ENCODE data around the gene COBL. TPM values are rescaled to one million over a fixed set of nuclear protein-coding genes. Genes with fewer than 3 reads are reported as not detected.

The COBL gene
- total and polyA plus RNA-seq, 2 of the 4 experiments (the other 2 are of a cell fraction): under 0.01 TPM; not detected in 1

DNA sequence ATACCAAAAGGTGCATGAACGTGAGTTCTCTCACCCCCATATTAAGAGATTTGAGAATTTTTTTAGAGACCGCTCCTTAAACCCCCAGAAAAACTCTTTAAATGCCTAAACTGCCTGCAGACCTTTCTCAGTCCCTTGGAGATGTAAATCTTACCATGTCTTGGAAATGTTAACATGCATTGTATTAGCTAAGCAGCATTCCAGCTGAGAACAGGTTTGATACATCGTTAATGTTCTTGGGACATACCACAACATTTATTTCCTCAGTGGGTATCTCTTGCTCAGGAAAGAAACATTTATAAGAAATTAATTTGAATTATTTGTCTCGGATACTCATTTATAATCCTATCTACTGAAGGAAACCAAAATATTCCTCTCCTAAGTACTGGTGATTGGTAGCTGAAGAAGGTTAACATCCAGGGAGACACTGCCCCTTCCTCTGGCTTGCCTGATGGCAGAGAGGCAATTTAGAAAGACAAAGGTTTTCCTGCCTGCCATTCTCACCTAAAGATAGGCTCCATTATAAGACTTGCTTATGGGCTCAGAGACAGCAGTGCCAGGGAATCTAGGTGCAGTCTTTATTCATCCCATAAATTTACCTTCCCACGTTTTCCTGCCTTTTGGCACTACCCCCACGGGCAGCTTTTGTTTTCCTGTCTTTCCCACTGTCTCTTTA lies 141.2 kb downstream of the COBL start:
- TF ChIP-seq ELK1 (IDR thresholded peaks at IDR 0.05; ENCODE audit: borderline replicate concordance, low read depth, low read length) (no peak), MAFK (IDR thresholded peaks at IDR 0.05; ENCODE audit: low read depth, low read length) (no peak), RCOR1 (IDR thresholded peaks at IDR 0.05; ENCODE audit: insufficient replicate concordance, low read length) (no peak), BHLHE40 (IDR thresholded peaks at IDR 0.05; ENCODE audit: low read depth, low read length) (no peak), RAD21 (IDR thresholded peaks at IDR 0.05; ENCODE audit: low read length) (no peak), NFE2L2 (IDR thresholded peaks at IDR 0.05; ENCODE audit: low read depth, low read length) (no peak), RFX5 (IDR thresholded peaks at IDR 0.05; ENCODE audit: low read depth, low read length) (no peak)
- TF ChIP-seq, protein P1, sequence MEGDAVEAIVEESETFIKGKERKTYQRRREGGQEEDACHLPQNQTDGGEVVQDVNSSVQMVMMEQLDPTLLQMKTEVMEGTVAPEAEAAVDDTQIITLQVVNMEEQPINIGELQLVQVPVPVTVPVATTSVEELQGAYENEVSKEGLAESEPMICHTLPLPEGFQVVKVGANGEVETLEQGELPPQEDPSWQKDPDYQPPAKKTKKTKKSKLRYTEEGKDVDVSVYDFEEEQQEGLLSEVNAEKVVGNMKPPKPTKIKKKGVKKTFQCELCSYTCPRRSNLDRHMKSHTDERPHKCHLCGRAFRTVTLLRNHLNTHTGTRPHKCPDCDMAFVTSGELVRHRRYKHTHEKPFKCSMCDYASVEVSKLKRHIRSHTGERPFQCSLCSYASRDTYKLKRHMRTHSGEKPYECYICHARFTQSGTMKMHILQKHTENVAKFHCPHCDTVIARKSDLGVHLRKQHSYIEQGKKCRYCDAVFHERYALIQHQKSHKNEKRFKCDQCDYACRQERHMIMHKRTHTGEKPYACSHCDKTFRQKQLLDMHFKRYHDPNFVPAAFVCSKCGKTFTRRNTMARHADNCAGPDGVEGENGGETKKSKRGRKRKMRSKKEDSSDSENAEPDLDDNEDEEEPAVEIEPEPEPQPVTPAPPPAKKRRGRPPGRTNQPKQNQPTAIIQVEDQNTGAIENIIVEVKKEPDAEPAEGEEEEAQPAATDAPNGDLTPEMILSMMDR (conservative IDR thresholded peaks at IDR 0.05; ENCODE audit: low read depth, low read length): no peak
- no peak overlapping the region for H3K4me3 ChIP-seq (ENCODE audit: insufficient read depth, low read depth, low read length)
- H3K4me2 ChIP-seq (ENCODE audit: low read depth, low read length): no peak overlapping the region
- no peak overlapping the region for H2BK5ac ChIP-seq (ENCODE audit: low read depth, low read length, poor library complexity, severe bottlenecking)
- H3K4ac ChIP-seq (ENCODE audit: low read depth, low read length): no peak overlapping the region
- in situ Hi-C loops (cut with MboI; ENCODE audit: low sequenced_read_pairs) (no loop called here), intact Hi-C loops (cut with micrococcal nuclease) (no loop called here), dilution Hi-C loops (cut with HindIII; ENCODE audit: low sequenced_read_pairs, unreplicated experiment) (no loop called here)
- H4K20me1 ChIP-seq (ENCODE audit: insufficient read depth, low read length): no peaks in the 10 kb centered on the region
- no peaks in the 10 kb centered on the region for H3K36me3 ChIP-seq (ENCODE audit: control insufficient read depth, insufficient read depth, low read length)
- no peak for DNase-seq
- no peak overlapping the region for H3K23ac ChIP-seq (ENCODE audit: low read depth, low read length)
- CTCF ChIA-PET: interaction anchor here (2.5 kb wide), 1 partner anchor 13 kb away, joined by 10 read pairs; no protein-coding TSS in a partner anchor
- H3K27ac ChIP-seq (ENCODE audit: insufficient read depth, low read length): no peak overlapping the region
- no peak overlapping the region for H3K9ac ChIP-seq (ENCODE audit: low read depth, low read length)
- no peak overlapping the region for H3K14ac ChIP-seq (replicated peaks; ENCODE audit: low read depth, low read length)
- no peak overlapping the region for H2AFZ ChIP-seq (replicated peaks; ENCODE audit: low read length, poor library complexity)
- H3K9me1 ChIP-seq (ENCODE audit: insufficient read depth, low read length): no peaks in the 10 kb centered on the region
- no peaks in the 10 kb centered on the region for H3K79me1 ChIP-seq (ENCODE audit: low read depth in 1 of 2, low read length in 2 of 2)
- no peak overlapping the region for H2AK5ac ChIP-seq (ENCODE audit: low read depth, low read length)
- no peak overlapping the region for H2BK20ac ChIP-seq (ENCODE audit: low read depth, low read length)
- no peak overlapping the region for H3K18ac ChIP-seq (ENCODE audit: low read depth, low read length)
- H4K5ac ChIP-seq (ENCODE audit: low read depth, low read length): no peak overlapping the region
- no peaks in the 10 kb centered on the region for H3K4me1 ChIP-seq (ENCODE audit: control insufficient read depth, insufficient read depth, low read length)
- H3K9me3 ChIP-seq (ENCODE audit: control insufficient read depth, insufficient read depth, low read length): no peaks in the 10 kb centered on the region
- H4K91ac ChIP-seq (ENCODE audit: insufficient read depth, low read depth, low read length): no peak overlapping the region
- no peak overlapping the region for H2BK15ac ChIP-seq (ENCODE audit: low read depth, low read length)
- no peak for ATAC-seq (ENCODE audit: low read depth)
- no peak overlapping the region for H2AK9ac ChIP-seq (replicated peaks; ENCODE audit: low read depth, low read length, poor library complexity)
- POLR2A ChIA-PET (ENCODE audit: unreplicated experiment): no interaction called here
- no peak overlapping the region for H2BK120ac ChIP-seq (ENCODE audit: low read depth, low read length)
- H3K27me3 ChIP-seq (ENCODE audit: control insufficient read depth, insufficient read depth, low read length): no peaks in the 10 kb centered on the region; the same call in 1 of the 2 replicates
- no TSS peak for BruUV-seq (replicated peaks)
- no peak overlapping the region for H3K56ac ChIP-seq (ENCODE audit: extremely low read depth, insufficient read depth, low read length)
- no CpG with 5 or more reads among the region's 6 CpGs for WGBS, 2 experiments (ENCODE audit: extremely low coverage in 2 of 2, insufficient read length in 1 of 2)
- H4K8ac ChIP-seq (ENCODE audit: low read depth in 2 of 2, low read length in 2 of 2): no peak overlapping the region

All from IMR-90 (cell line).